RWPE1 (cell line): Measurements from ENCODE around the gene NF2.

Source experiments
- CTCF ChIA-PET: fragments of 350-600 bp; sonication (Branson Sonifier 250); formaldehyde crosslinking; extraction: SDS; loops from one replicate; lab custom pipeline; 2021; lab: Yijun Ruan, JAX
- POLR2A ChIA-PET: fragments of 400-600 bp; formaldehyde crosslinking; extraction: SDS; loops from one replicate; lab custom pipeline; 2020; ENCODE audit warnings: antibody characterized with exemption; ENCODE audit not compliant: low non-redundant PET; lab: Yijun Ruan, JAX
- DNase-seq: peaks from one replicate; pipeline ENCODE4 v3.0.0; 2012; ENCODE audit warnings: low spot score
- H3K27ac ChIP-seq: fragments of 450-650 bp; 2 replicates; pipeline ENCODE4 v1.5.1; 2017
- CTCF ChIP-seq: fragments of 450-650 bp; conservative IDR thresholded peaks from 2 replicates; pipeline ENCODE4 v1.5.1; 2017; ENCODE audit warnings: low read depth, mild to moderate bottlenecking

The NF2 gene

GRCh38 chr22:29726106-29726505, 122.7 kb downstream of the NF2 start:
- ChIA-PET POLR2A (no interaction called here), CTCF (no interaction called here)
- DNase-seq, result no peak
- no peak for TF ChIP-seq CTCF
- H3K27ac ChIP-seq, result no peak overlapping the region

GRCh38 chr22:29726512-29727130, 123.2 kb downstream of the NF2 start:
- no peak overlapping the region for H3K27ac ChIP-seq
- POLR2A ChIA-PET, result no interaction called here
- DNase-seq, result no peak
- CTCF ChIA-PET, result no interaction called here
- TF ChIP-seq CTCF, result no peak

- 0 out of 2 replicates have a peak, but pooled peaks have one; percentile 11 for TF ChIP-seq CTCF
- no peak overlapping the region for H3K27ac ChIP-seq
- no peak for DNase-seq
- CTCF ChIA-PET, result no interaction called here
- POLR2A ChIA-PET, result no interaction called here
These were observed 123.7 kb downstream of the NF2 start for GRCh38 chr22:29727131-29727523.

- no peak overlapping the region for H3K27ac ChIP-seq
- no peak for DNase-seq
- no peak for TF ChIP-seq CTCF
- ChIA-PET CTCF (no interaction called here), POLR2A (no interaction called here)
These were observed 125.7 kb downstream of the NF2 start for GRCh38 chr22:29729161-29729560.

- CTCF ChIA-PET, result no interaction called here
- POLR2A ChIA-PET, result no interaction called here
- TF ChIP-seq CTCF, result no peak
- no peak for DNase-seq
- no peak overlapping the region for H3K27ac ChIP-seq
These were observed 127.8 kb downstream of the NF2 start for GRCh38 chr22:29731058-29731850.

- no peak for DNase-seq
- peak overlapping the region; percentile 77 for H3K27ac ChIP-seq
- ChIA-PET POLR2A (no interaction called here), CTCF (interaction anchor here (0.8 kb wide), 2 partner anchors 12 to 14 kb away, joined by 4 to 5 read pairs; no protein-coding TSS in a partner anchor)
- no peak for TF ChIP-seq CTCF
These were observed 129.4 kb downstream of the NF2 start for GRCh38 chr22:29732883-29733282.
